ENCODE measurements around the gene PCLO.
"Not testable (repeated sequence)": the region's sequence is repeated elsewhere in the genome, so short reads cannot be mapped to it uniquely, and the experiment has no call there.

GRCh38 chr7:83023817-83024665 is 138.6 kb downstream of the PCLO start:
- TF ChIP-seq EZH2 (IDR thresholded peaks at IDR 0.05; ENCODE audit: borderline replicate concordance, low read length); CTCF (conservative IDR thresholded peaks at IDR 0.05 in 1 of 2, IDR thresholded peaks at IDR 0.05 in 1 of 2; ENCODE audit: extremely low read depth in 1 of 2, insufficient read depth in 1 of 2, low read depth in 1 of 2, low read length in 2 of 2): not testable (repeated sequence)

All from mammary epithelial cell (primary cell).